NCI-H2196 treated with DMSO at 0.1 percent for 48 hours (cell line): Measurements from ENCODE around the gene ADAMTS6.
"Not testable (repeated sequence)": the region's sequence is repeated elsewhere in the genome, so short reads cannot be mapped to it uniquely, and the experiment has no call there.

Source experiments
- DNase-seq: peaks from one replicate; lab custom pipeline; 2025; ENCODE audit not compliant: unreplicated experiment; lab: John Stamatoyannopoulos, UW

The ADAMTS6 gene

DNA sequence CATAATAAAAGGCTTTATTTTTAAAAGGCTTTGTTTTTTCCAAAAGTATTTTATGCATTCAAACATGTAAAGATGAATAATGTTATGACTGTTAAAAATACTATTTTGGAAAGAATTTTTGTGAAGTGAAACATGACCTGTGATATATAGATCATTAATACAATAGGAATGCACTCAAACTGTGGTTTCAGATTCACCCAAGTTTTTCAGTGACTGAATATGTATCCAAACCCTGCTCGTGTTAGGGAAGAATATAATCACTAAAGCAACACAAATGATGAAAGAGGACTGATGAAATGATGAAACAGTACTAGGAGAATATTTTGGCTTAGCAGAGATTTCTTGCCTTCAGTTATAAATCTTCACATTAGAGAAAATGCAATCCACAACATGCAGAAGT, 278.0 kb downstream of the ADAMTS6 start:
- DNase-seq = no peak

- no peak for DNase-seq
These were observed 281.6 kb downstream of the ADAMTS6 start for GRCh38 chr5:65199993-65200675.

DNA sequence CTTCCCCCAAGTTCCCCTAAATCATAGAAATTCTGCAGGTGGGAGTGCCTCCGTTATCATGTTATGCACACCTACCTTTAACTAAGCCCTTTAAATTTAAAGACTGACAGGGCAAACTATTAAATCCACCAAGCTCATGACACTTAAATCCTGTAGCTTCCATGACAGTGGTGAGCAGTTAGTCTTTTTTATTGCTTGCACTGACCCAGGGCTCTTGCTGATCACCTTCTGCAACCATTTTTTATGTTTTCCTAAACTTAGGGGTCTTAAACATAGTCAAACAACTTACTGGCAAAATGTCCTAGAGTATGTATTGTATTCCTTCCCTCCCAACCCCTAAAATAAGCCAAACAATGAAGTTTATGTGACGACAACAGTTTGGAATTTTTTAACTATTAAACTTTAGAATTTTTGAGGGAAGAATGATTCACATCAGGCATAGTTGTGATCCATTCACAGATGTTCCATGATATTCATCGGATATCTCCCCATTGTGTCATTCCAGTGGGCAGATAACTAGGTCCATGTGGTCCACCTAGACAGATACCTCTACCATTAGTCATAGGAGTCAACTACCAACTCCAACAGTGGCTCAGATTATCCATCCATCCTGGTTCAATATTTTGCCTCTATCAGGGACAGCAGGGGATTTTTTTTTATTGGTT, 283.1 kb downstream of the ADAMTS6 start:
- no peak for DNase-seq

DNA sequence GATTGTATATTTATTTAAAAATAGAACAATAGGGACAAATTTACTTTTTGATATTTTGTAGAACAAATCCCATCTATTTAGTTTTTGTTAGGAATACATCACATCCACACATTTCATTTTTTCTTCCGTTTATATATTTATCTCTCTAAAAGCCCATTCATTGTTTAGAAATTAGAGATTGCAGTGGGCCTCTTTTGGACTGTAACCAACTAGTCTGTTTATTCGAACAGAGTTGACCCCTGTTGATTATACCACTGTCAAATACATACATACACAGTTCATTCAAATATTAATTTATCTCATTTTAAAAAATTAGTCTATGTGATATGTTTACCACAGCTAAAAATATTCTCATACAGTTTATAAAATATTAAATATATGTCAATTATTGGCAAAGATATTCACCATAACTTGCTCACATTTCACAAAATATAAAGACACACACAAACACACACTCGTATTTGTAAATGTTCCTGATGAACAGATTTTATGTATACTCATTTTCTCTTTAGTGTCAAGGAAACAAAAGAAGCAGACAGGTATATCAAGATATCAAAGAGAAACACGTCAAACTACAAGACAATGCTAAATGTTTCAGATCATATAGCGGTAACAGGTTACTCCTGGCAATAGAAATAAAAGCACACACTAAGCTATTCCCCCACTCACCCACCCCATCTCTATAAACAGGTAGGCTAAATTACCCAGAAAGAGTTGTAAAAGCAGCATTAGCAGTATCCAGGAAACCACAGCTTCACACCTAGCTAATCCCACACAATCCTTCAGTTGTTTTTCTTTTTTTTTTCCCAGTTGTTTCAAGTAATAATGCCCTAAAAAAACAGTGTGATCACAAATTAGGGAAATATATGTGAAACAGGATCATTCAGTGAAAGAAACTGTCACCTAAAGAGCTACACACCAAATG, 283.9 kb downstream of the ADAMTS6 start:
- no peak for DNase-seq

DNA sequence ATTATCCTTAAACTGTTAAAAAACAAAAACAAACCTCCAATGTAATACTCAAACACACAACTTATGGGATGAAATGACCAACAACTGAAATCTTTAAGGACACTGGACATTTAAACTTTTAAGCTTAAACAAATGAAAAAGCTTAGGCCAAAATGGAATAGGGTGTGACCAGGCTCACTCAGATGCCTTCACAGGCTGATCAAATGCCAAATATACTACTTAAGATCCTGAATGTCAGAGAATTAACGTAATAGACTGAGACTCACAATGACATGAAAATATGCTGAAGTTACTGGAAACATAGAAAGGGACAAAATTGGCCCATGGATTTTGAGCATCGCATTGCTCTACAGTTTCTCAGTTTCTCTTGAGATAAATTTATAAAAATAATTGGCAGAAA, 286.8 kb downstream of the ADAMTS6 start:
- DNase-seq = no peak

DNA sequence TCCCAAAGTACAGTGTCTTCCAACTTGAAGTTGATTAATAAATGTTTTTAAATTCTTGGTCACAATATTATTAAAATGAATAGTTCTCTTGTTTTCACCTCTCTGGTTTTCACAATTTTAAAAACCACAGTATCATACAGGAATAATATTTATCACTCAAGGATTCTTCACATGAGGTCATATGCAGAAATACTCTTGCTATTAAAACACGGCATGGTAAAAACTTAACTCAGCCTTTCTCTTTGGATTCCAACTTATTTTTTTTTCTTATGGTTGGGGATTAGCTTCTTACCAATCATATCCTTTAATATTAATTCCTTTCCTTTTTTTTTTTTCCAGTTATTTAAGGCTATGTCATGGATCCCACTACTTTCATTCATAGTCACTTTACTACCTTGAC, 289.4 kb downstream of the ADAMTS6 start:
- no peak for DNase-seq

- no peak for DNase-seq
These were observed 290.1 kb downstream of the ADAMTS6 start for GRCh38 chr5:65191554-65192135.

DNA sequence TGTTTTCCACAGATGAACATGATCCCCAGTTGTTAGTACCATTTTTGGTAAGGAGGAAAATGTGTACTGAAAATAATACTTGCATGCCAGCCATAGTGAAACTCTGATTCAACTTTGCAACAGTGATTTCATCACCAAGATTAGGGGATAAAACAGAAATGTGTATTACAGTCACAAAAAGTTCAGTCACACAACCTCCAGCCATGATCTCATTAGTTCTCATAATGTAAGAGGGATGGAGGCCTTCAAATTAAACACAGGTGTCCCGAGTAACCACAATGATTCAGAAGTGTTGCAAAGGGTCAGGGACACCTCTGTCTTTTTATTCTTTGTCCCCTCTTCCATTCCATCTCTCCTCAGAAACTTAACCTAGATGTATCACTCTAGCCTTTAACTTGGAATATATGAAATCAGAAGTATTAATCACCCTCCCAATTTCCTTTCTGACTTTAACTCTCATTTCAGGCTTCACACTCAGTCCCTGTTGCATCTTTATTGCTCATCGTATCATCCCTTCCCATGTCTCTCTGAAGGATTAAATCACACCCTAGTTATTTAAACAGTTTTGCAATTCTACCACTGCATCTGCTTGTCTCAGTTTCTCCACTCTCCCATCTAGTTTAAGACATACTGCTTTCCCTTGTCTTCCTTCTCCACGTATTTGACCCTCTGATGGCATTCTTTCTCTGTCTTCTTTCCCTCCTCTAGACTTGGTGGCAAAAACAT, 291.2 kb downstream of the ADAMTS6 start:
- no peak for DNase-seq

DNA sequence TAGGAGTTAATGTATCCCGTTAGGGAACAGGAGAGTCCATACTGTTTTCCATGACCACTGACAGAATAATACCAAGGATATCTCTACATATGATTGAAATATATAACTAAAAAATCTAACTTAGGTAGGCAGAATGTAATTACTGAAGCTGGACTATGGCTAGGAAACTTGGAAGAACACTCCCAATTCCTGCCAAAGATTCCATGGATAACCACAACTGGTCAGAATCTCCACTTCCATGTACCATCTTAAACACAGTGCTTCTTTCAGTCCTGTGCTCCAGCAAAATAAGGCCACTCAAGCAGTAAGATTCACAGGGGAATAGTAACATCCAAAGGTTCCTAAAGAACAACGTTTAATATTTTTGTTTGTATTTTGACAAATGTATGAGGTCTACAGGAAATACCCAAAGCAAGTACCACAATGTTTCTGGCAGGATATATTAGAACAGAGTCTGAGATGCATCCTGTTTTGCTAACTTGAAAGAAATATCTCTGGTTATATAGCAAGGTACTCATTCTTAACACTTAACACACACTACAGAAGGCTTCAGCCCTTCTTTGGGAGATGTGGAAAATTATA, 295.0 kb downstream of the ADAMTS6 start:
- DNase-seq = no peak

DNA sequence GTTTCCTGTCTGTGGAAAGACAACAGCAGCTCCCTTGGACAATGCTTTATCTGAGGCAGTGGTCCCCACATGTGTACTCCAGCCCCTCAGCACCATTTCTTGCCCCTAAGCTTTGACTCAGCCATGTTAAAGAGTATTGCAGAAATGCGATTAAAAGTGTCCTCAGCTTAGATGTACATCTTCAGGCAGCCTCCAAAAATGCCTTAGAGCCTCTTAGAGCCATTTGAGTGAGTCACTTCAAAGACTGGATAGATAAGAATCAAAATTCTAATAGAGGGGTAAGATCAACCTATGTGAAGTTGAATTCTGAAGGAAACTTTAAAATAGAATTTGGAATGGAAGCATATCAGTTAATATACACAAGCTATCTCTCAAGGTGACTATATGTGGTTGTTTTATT, 296.3 kb downstream of the ADAMTS6 start:
- DNase-seq = no peak

DNA sequence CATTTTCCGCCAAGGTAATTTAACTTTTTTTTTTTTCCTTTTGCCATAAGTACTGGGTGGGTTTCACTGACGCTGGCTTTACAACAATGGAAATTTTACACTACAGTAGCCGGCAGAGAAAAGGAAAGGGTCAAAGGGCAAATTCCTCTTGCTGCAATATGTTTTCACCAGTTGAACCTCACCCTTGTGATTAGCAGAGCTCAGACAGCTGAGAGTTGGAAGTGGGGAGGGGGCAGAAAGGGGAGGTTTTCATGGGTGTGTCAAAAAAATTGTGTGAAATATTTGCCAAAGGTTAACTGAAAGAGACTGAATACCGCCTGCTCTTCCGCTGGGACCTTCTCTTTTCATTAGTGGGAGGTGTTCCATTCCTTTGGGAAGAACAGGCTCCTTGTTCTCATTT, 296.9 kb downstream of the ADAMTS6 start:
- no peak for DNase-seq

DNA sequence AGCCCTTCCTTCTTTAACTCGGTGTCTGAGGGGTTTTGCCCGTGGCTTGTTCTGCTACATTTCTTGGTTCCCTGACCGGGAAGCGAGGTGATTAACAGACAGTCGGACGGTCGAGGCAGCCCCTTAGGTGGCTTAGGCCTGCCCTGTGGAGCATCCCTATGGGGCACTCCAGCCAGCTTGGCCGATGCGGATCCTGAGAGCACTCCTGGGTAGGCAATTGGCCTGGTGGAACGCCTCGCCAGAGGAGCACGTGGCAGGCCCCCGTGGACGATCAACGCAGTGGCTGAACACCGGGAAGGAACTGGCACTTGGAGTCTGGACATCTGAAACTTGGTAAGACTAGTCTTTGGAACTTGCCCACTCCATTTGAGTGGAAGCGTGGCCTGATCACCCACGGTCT, 307.5 kb downstream of the ADAMTS6 start:
- not testable (repeated sequence) for DNase-seq

- DNase-seq = no peak
These were observed 308.6 kb downstream of the ADAMTS6 start for GRCh38 chr5:65173130-65173525.

DNA sequence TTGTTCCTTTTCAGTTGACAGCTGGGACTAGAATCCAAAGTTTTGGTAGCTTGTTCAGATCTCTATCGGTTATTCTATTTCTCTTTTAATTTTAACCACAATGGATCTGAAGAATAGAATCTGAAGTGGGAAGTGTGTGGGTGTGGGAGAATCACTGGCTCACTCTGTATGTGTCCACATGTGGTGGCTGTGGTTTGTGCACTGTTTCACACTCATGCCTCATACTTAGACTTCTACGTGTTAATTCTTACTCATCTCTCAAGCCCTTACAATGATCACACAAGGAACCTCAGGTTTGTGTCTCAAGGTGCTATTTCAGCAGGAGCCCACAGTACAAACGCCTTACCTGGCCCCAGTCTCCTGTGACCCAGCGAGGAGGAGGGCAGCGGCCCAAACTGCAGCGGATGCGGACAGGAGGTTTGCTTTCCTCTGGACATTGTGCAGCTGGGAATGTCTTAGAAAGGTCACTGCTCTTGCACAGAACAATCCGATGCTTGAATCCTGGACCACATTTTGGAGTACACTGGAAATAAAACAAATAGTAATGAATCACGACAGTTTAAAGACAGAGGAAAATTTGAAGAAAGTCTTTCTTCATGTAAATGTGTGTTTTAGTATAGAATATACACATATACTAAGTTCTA, 309.1 kb downstream of the ADAMTS6 start:
- DNase-seq = no peak

DNA sequence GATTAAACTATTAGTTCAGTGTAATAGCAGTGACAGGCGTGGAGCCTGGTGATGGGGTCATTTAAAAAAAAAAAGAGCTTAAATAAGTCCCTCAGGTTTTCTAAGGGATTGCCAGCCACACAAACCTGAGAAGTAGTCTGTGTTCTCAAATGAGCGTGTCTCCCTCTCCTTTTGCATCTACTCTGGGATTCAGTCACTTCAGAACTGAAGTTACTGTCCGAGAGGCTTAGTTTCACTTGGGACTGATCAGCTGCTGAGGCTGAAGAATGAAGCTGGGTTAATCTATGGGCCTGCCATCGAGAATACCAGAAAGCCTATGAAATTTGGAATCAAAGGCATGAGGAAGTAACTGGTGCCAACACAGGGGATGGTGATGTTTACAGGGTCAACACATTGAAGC, 310.1 kb downstream of the ADAMTS6 start:
- DNase-seq = no peak

- no peak for DNase-seq
These were observed 318.0 kb downstream of the ADAMTS6 start for GRCh38 chr5:65163698-65164097.

DNA sequence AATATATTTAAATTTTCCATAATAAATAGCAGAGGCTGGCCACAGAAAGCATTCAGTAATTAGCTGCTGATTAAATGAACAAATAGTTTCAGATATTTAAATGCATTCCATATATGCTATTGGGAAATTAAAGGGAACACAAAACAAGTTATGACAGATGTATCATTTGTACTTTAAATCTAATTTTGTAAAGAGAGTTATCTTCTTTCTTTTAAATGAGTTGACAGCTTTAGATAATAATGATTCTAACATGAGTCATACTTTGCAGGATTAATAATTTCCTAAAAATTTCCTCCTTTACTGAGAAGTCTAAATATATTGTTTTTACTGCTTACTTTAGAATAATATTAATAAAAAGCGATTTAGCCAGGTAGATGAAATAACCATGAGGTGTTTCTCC, 320.1 kb downstream of the ADAMTS6 start:
- no peak for DNase-seq

DNA sequence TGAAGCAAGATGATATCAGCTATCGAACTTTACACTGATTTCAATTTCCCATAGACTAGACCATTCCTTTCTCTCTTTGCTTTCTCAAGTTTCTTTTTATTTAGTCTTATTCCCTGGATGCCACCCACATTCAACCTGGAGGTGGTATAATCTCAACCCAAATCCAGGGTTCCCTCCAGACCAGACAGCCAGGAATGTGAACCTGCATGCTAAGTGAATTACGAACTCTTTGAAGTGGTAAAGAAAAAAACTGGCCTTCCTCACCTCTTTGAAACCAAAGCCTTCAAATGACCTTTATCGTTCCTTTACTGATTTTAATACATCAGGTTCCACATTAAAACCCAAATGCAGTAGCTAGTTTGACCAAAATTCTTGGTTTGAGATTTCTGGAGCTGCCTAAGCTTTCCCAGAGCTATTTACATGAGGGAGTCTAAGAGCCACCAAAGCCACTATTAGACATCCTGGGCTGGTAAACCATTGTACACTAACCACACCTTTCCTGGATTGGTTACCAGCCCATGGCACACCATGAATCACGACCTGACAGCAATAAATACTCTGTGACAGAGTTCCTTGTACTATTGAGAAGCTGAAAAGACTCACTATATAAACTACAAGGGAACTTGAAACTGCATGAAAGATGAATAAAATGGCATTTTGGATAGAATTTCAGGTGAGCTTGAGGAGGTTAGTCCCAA, 323.7 kb downstream of the ADAMTS6 start:
- DNase-seq = no peak

DNA sequence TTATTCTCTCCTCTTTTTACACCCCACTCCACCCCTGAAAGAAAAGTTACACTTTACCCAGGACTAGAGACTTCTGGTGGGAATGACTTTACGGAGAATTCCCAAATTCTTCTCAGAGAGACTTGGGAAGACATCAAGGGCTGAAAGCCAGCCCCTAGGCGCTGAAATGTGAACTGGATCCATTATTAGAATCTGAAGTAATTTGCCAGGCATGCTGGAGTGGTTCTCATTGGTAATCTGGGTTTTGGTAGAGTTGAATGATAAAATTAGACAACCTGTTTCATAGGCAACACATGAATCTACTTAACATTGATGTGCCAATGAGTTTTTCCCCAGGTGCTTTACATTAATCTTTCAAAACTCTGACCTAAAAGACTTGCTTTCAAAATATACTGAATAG, 324.8 kb downstream of the ADAMTS6 start:
- no peak for DNase-seq
